ENCODE measurements around the gene SLC38A3.

The SLC38A3 gene

DNA sequence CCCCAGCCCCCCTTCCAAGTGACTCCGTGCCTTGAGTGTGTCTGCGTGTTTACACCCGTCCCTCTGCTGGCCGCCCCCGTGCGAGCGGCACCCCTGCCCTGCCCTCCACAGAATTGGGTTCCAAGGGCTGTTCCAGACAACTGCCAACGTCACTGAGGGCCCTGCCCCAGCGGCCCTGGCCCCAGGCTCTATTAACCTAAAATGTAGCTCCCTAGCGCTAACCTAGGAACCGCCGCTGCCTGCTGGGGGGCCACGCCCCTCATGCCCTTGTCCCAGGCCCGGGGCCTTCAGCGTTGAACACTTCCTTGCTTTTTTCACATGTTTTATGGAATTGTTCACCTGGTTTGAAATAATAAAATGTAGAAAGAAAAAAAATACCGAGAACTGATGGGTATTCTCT is 53.9 kb downstream of the SLC38A3 start:
- H3K27me3 ChIP-seq (ENCODE audit: insufficient read depth, low read depth), result no peaks in the 10 kb centered on the region
- H3K4me3 ChIP-seq (IDR thresholded peaks at IDR 0.05; ENCODE audit: insufficient read depth, low read depth, low read length), result no peak overlapping the region
- no peaks in the 10 kb centered on the region for H4K20me1 ChIP-seq (ENCODE audit: insufficient read depth)
- no peak overlapping the region for H3K4me2 ChIP-seq
- no peak overlapping the region for H2AFZ ChIP-seq (ENCODE audit: low read depth)
- H3K4me1 ChIP-seq (ENCODE audit: low read depth, poor library complexity, severe bottlenecking), result peaks cover 6% of the 10 kb centered on the region
- H3K9ac ChIP-seq, result no peak overlapping the region
- TF ChIP-seq, protein P1, sequence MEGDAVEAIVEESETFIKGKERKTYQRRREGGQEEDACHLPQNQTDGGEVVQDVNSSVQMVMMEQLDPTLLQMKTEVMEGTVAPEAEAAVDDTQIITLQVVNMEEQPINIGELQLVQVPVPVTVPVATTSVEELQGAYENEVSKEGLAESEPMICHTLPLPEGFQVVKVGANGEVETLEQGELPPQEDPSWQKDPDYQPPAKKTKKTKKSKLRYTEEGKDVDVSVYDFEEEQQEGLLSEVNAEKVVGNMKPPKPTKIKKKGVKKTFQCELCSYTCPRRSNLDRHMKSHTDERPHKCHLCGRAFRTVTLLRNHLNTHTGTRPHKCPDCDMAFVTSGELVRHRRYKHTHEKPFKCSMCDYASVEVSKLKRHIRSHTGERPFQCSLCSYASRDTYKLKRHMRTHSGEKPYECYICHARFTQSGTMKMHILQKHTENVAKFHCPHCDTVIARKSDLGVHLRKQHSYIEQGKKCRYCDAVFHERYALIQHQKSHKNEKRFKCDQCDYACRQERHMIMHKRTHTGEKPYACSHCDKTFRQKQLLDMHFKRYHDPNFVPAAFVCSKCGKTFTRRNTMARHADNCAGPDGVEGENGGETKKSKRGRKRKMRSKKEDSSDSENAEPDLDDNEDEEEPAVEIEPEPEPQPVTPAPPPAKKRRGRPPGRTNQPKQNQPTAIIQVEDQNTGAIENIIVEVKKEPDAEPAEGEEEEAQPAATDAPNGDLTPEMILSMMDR (conservative IDR thresholded peaks at IDR 0.05; ENCODE audit: low read depth, low read length), result no peak
- no peak overlapping the region for H3K27ac ChIP-seq
- no peaks in the 10 kb centered on the region for H3K79me2 ChIP-seq (ENCODE audit: insufficient read depth, low read depth)
- H3K36me3 ChIP-seq (ENCODE audit: insufficient read depth), result no peaks in the 10 kb centered on the region

DNA sequence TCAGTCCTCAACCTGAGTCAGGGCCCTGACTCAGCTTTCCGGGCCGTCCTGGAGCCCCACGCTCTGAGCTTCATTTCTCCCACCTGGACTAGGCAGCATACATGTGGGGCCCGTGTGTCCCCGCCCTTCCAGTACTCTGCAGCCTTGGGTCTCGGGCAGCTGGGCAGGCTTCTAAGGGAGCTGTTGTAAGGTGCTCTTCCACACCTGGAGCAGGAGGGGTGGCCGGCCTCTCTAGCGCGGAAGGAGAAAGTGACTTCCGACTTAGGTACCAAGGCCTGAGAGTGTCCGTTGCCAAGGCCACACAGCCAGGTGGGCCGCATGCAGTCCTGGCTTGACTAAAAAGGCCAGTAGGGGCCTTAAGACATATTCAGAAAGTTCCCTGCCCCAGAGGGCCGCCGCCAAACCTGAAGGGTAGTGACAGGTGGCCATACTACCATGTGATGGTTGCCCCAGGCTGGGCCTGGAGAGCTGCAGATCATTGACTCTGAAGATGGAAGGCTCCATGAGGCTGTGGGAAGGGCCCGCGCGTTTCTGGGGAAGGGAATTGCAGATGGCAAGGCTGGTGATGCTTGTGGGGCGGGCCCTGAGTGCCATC is 54.5 kb downstream of the SLC38A3 start:
- H3K36me3 ChIP-seq (ENCODE audit: insufficient read depth), result no peaks in the 10 kb centered on the region
- no peaks in the 10 kb centered on the region for H3K27me3 ChIP-seq (ENCODE audit: insufficient read depth, low read depth)
- no peaks in the 10 kb centered on the region for H3K79me2 ChIP-seq (ENCODE audit: insufficient read depth, low read depth)
- H3K27ac ChIP-seq, result no peak overlapping the region
- peaks cover 6% of the 10 kb centered on the region for H3K4me1 ChIP-seq (ENCODE audit: low read depth, poor library complexity, severe bottlenecking)
- H2AFZ ChIP-seq (ENCODE audit: low read depth), result no peak overlapping the region
- no peak overlapping the region for H3K4me3 ChIP-seq (IDR thresholded peaks at IDR 0.05; ENCODE audit: insufficient read depth, low read depth, low read length)
- H3K4me2 ChIP-seq, result no peak overlapping the region
- TF ChIP-seq, protein P1 (conservative IDR thresholded peaks at IDR 0.05; ENCODE audit: low read depth, low read length), result no peak
- no peak overlapping the region for H3K9ac ChIP-seq
- no peaks in the 10 kb centered on the region for H4K20me1 ChIP-seq (ENCODE audit: insufficient read depth)

DNA sequence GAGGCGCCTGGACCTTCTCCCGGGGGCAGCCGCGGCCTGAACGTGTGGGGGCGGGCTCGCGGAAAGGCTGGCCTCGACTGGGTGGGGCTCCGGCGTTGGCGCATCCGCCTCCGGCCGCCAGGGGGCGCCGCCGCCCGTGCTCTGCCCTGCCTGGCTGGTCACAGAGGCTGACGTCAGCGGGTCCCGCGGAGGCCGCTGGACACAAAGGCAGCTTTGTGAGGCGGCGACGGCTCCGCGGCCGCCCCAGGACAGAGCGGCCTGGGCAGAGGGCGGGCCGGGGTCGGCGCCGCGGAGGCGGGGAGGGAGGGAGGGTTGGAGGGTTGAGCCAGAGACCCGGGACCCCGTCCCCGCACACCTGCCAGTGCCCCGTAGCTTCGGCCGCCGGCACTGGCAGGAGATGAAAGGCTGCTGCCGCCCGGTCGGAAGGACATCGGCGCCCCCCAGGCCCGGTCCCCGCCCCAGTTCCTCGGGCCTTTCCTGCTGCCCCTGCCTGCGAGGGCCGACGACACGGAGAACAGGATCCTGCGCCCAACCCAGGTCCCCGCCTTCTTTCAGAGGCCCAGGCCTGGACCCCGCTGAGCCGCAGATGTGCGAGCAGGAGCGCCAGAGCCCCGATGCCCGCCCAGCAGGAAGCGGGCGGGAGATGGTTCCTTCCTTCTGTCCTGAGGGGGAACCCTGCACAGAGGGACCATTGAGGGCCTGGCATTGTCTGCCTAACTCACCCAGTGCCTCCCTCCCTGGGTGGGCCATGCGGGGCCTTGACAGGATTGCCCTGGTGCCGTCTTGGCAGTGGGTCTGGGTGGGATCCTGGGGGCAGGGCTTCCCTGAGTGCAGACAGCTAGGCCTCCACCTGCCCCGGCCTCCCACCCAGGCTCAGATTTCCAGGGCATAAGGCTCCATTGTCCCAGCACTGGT is 55.2 kb downstream of the SLC38A3 start:
- no peaks in the 10 kb centered on the region for H4K20me1 ChIP-seq (ENCODE audit: insufficient read depth)
- no peaks in the 10 kb centered on the region for H3K79me2 ChIP-seq (ENCODE audit: insufficient read depth, low read depth)
- H3K4me1 ChIP-seq (ENCODE audit: low read depth, poor library complexity, severe bottlenecking), result peaks cover 6% of the 10 kb centered on the region
- peak overlapping the region; percentile 79 for H3K9ac ChIP-seq
- TF ChIP-seq, protein P1 (conservative IDR thresholded peaks at IDR 0.05; ENCODE audit: low read depth, low read length), result peak; percentile 72
- no peaks in the 10 kb centered on the region for H3K27me3 ChIP-seq (ENCODE audit: insufficient read depth, low read depth)
- H3K4me2 ChIP-seq, result peak overlapping the region; percentile 73
- H2AFZ ChIP-seq (ENCODE audit: low read depth), result peak overlapping the region; percentile 47
- H3K36me3 ChIP-seq (ENCODE audit: insufficient read depth), result no peaks in the 10 kb centered on the region
- H3K27ac ChIP-seq, result no peak overlapping the region
- no peak overlapping the region for H3K4me3 ChIP-seq (IDR thresholded peaks at IDR 0.05; ENCODE audit: insufficient read depth, low read depth, low read length)

DNA sequence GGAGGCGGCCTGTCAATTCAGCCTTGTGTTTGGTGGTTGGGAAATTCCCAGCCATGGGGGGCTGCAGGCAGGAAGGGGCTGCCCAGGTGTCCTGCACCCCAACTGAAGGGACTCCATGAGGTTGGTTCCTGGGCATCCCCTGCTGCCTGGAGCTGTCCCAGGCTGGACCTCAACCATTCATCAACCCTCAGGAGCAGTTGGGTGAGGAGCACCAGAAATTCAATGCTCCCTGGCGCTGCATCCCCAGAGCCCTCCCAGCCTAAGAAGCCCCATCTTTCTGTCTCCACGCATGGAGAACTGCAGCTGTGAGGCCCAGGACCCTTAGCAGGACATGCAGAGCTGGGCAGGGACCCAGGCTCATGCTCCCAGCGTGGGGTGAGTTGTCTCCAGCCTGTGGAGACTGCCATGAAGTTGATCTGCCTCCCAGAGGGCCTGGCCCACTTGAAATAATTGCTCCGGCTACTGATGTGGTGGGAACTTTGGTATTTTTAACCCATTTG is 55.9 kb downstream of the SLC38A3 start:
- no peaks in the 10 kb centered on the region for H3K36me3 ChIP-seq (ENCODE audit: insufficient read depth)
- peaks cover 6% of the 10 kb centered on the region for H3K4me1 ChIP-seq (ENCODE audit: low read depth, poor library complexity, severe bottlenecking)
- no peak overlapping the region for H3K9ac ChIP-seq
- no peak overlapping the region for H2AFZ ChIP-seq (ENCODE audit: low read depth)
- no peak overlapping the region for H3K4me3 ChIP-seq (IDR thresholded peaks at IDR 0.05; ENCODE audit: insufficient read depth, low read depth, low read length)
- peak overlapping the region; percentile 73 for H3K4me2 ChIP-seq
- no peaks in the 10 kb centered on the region for H4K20me1 ChIP-seq (ENCODE audit: insufficient read depth)
- H3K79me2 ChIP-seq (ENCODE audit: insufficient read depth, low read depth), result no peaks in the 10 kb centered on the region
- H3K27me3 ChIP-seq (ENCODE audit: insufficient read depth, low read depth), result no peaks in the 10 kb centered on the region; the same call in 1 of the 2 replicates
- no peak overlapping the region for H3K27ac ChIP-seq
- TF ChIP-seq, protein P1 (conservative IDR thresholded peaks at IDR 0.05; ENCODE audit: low read depth, low read length), result no peak
